Lung (tissue), 12 donors: Measurements from ENCODE around the gene ERBB4. TPM values are rescaled to one million over a fixed set of nuclear protein-coding genes. Genes with fewer than 3 reads are reported as not detected.

Experiments
- ATAC-seq: fragments of 200-7000 bp; cut with Tn5 transposase; one replicate; pipeline ENCODE4 v1.9.1; 2020; ENCODE audit warnings: moderate number of reproducible peaks; ENCODE audit not compliant: insufficient read depth, low FRiP score
- DNase-seq, 3 donors: peaks; one replicate each; pipeline ENCODE4 v3.0.0-alpha.2; 2013 to 2017
- H3K27ac ChIP-seq, 2 donors: one replicate each; pipeline ENCODE4 v1.5.1; 2013; ENCODE audit warnings: mild to moderate bottlenecking in 2 of 2, moderate library complexity in 2 of 2, control low read depth in 1 of 2, inconsistent platforms in 1 of 2, low read depth in 1 of 2, low read length in 1 of 2
- H3K27me3 ChIP-seq, 3 donors: one replicate each; pipeline ENCODE4 v1.5.1; 2013; ENCODE audit warnings: low read length in 2 of 3; ENCODE audit not compliant: control insufficient read depth in 3 of 3, insufficient read depth in 3 of 3
- H3K36me3 ChIP-seq, 4 donors: one replicate each; pipeline ENCODE4 v1.5.1; 2013; ENCODE audit warnings: low read length in 4 of 4, mild to moderate bottlenecking in 1 of 4, moderate library complexity in 1 of 4; ENCODE audit not compliant: control insufficient read depth in 4 of 4, insufficient read depth in 4 of 4
- H3K4me1 ChIP-seq, 5 donors: one replicate each; pipeline ENCODE4 v1.5.1; 2013; ENCODE audit warnings: low read length in 5 of 5, mild to moderate bottlenecking in 2 of 5, moderate library complexity in 1 of 5; ENCODE audit not compliant: control insufficient read depth in 5 of 5, insufficient read depth in 5 of 5
- H3K4me3 ChIP-seq: one replicate; pipeline ENCODE4 v1.5.1; 2013; ENCODE audit warnings: mild to moderate bottlenecking, control low read depth, moderate library complexity
- H3K9ac ChIP-seq, 2 donors: one replicate each; pipeline ENCODE4 v1.5.1; 2013; ENCODE audit warnings: low read length in 2 of 2, control low read depth in 1 of 2; ENCODE audit not compliant: insufficient read depth in 1 of 2
- H3K9me3 ChIP-seq, 4 donors: one replicate each; pipeline ENCODE4 v1.5.1; 2013; ENCODE audit warnings: low read length in 3 of 4, mild to moderate bottlenecking in 1 of 4, moderate library complexity in 1 of 4; ENCODE audit not compliant: control insufficient read depth in 4 of 4, insufficient read depth in 3 of 4
- WGBS, 2 donors: extraction: QIAGEN DNeasy Blood & Tissue Kit; methylation state at CpG; one replicate each; pipeline ENCODE4 v1.1.7; 2013; 5-methylcytosine and 5-hydroxymethylcytosine counted together
- polyA plus RNA-seq, 2 donors: library from polyadenylated mRNA; stranded (reverse); fragments of 200-250 nt; gene quantifications; one replicate each; pipeline ENCODE4 v1.2.1, GENCODE V29; 2013
- total RNA-seq, 2 donors: library from RNA; depleted of rRNA in 1 of 2; stranded (reverse); fragments of >200 nt in 1 of 2; gene quantifications; one replicate each; pipeline ENCODE4 v1.2.1, GENCODE V29; 2014 to 2021
- TF ChIP-seq, protein P1 (sequence below): IDR thresholded peaks from 2 replicates; pipeline ENCODE4 v1.5.1; 2012; ENCODE audit warnings: mild to moderate bottlenecking; ENCODE audit errors: control extremely low read depth, extremely low read depth
- donor health status: control.
- donor health status: control.
- donor health status: Bipolar disorder and iron deficiency.
- donor health status: healthy.
- donor health status: DM: yes; HTN: yes; CAD: no.

ERBB4 gene
- total and polyA plus RNA-seq, 4 donors: 0.41 to 16.8 (median 5.3) TPM

DNA sequence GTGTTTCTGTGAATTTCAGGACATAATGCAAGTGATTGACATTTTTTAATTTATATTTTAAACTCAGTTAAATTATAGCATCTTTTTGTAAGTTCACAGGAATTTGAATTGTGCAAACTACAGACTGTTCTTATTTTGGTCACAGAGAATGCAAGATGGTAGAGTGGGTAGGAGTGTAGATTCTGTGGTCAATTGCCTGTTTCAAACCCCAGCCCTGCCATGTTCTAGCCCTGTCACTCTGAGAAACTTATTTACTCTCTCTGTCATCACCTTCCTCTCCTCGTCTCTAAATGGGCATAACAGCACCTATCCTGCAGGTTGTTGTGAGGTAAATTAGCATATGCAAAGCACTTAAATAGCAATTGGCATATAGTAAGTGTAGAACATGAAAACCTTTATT, 1102.4 kb downstream of the ERBB4 start:
- no peak overlapping the region for H3K9ac ChIP-seq
- H3K27ac ChIP-seq: no peak overlapping the region
- no peaks in the 10 kb centered on the region for H3K36me3 ChIP-seq
- WGBS, 2 donors: 54 to 79% methylated on average over 1 of the region's 1 CpG
- H3K4me3 ChIP-seq: no peak overlapping the region
- ATAC-seq (no peak), DNase-seq (no peak)
- H3K4me1 ChIP-seq: peaks cover 0 to 2% (median 0%) of the 10 kb centered on the region in 5 donors
- H3K9me3 ChIP-seq: peaks cover 0 to 1% (median 0%) of the 10 kb centered on the region in 4 donors
- TF ChIP-seq, protein P1, sequence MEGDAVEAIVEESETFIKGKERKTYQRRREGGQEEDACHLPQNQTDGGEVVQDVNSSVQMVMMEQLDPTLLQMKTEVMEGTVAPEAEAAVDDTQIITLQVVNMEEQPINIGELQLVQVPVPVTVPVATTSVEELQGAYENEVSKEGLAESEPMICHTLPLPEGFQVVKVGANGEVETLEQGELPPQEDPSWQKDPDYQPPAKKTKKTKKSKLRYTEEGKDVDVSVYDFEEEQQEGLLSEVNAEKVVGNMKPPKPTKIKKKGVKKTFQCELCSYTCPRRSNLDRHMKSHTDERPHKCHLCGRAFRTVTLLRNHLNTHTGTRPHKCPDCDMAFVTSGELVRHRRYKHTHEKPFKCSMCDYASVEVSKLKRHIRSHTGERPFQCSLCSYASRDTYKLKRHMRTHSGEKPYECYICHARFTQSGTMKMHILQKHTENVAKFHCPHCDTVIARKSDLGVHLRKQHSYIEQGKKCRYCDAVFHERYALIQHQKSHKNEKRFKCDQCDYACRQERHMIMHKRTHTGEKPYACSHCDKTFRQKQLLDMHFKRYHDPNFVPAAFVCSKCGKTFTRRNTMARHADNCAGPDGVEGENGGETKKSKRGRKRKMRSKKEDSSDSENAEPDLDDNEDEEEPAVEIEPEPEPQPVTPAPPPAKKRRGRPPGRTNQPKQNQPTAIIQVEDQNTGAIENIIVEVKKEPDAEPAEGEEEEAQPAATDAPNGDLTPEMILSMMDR: no peak
- H3K27me3 ChIP-seq: no peaks in the 10 kb centered on the region

DNA sequence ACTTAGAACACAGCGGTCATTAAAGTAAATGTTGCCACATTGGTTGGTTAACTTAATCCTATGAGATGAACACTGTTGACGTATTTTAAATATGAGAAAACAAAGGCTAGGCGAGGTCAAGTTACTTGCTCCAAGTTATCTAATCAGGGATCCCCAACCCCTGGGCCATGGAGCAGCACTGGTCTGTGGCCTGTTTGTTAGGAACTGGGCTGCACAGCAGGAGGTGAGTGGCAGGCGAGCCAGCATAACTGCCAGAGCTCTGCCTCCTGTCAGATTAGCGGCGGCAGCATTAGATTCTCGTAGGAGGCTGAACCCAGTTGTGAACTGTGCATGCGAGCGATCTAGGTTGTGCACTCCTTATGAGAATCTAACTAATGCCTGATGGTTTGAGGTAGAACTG, 1103.3 kb downstream of the ERBB4 start:
- ATAC-seq (no peak), DNase-seq (no peak)
- Histone ChIP-seq H3K9me3 (peaks cover 0 to 1% (median 0%) of the 10 kb centered on the region in 4 donors), H3K4me3 (no peak overlapping the region), H3K27ac (no peak overlapping the region), H3K36me3 (no peaks in the 10 kb centered on the region), H3K9ac (no peak overlapping the region), H3K27me3 (no peaks in the 10 kb centered on the region), H3K4me1 (peaks cover 0 to 2% (median 0%) of the 10 kb centered on the region in 5 donors)
- WGBS, 2 donors: 89 to 93% methylated on average over 9 of the region's 9 CpGs
- TF ChIP-seq, protein P1: no peak

DNA sequence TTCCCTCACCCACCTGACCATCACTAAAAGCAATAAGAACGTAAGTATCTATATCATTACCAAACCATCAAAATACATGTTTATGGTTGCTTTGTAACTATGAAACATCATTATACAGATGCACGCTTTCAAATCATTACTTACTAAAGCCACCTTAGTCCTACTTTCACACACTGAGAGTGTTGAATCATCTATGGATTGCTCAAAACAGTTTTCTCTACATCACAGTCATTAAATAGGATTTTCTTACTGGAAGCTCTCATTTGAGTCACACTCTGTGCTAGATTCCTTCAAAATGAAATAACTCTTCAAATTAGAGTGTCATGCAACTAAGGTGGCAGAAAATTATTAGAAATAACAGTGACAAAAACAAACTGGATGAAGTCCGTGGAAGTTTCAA, 1103.8 kb downstream of the ERBB4 start:
- H3K4me3 ChIP-seq: no peak overlapping the region
- H3K4me1 ChIP-seq: peaks cover 0 to 2% (median 0%) of the 10 kb centered on the region in 5 donors
- no peak overlapping the region for H3K27ac ChIP-seq
- H3K9ac ChIP-seq: no peak overlapping the region
- TF ChIP-seq, protein P1: no peak
- no peaks in the 10 kb centered on the region for H3K36me3 ChIP-seq
- ATAC-seq: no peak
- DNase-seq: no peak
- WGBS, 2 donors: 88 to 89% methylated on average over 3 of the region's 3 CpGs
- H3K9me3 ChIP-seq: peaks cover 0 to 1% (median 0%) of the 10 kb centered on the region in 4 donors
- H3K27me3 ChIP-seq: no peaks in the 10 kb centered on the region

DNA sequence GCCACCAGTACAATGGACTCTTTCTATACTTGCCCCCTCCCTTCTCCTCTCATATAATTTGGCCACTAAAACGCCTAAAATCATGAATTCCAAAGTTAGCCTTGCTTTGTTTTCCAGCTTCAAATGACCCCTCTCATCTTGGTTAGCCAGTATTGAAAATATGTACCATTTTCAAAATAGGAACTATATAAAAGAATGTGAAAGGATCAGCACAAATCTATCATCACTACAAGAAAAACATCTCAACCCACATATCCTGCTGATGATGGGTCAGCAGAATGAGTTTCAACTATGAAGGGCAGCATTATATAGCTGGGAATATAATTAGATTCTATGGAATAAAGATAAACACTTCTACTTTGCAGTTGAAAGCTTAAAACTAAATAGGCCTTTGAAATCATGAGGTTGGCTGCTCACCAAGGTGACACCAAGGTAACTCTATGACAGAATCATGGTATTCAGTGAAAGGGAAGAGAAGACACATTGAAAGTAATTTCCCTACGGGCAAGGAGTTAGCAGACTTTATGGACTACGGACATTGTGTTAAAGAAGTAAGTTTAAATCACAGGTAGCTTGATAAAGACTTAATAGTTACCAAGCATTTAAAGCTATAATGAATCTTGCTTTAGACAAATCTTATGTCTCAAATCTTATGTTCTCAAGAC, 1109.2 kb downstream of the ERBB4 start:
- Histone ChIP-seq H3K4me1 (no peaks in the 10 kb centered on the region), H3K4me3 (no peak overlapping the region), H3K27me3 (no peaks in the 10 kb centered on the region), H3K9me3 (no peaks in the 10 kb centered on the region), H3K27ac (no peak overlapping the region), H3K36me3 (no peaks in the 10 kb centered on the region), H3K9ac (no peak overlapping the region)
- ATAC-seq (no peak), DNase-seq (peak in 2 of 3 donors; percentile 5 to 10)
- TF ChIP-seq, protein P1: no peak
- WGBS, 2 donors: 83 to 85% methylated on average over 3 of the region's 3 CpGs
